Posterior vena cava (tissue), 2 donors: ENCODE measurements around the gene DLGAP4. TPM values are rescaled to one million over a fixed set of nuclear protein-coding genes. Genes with fewer than 3 reads are reported as not detected.
"Not testable (repeated sequence)": the region's sequence is repeated elsewhere in the genome, so short reads cannot be mapped to it uniquely, and the experiment has no call there.

ENCODE experiments used
- DNase-seq: peaks from one replicate; pipeline ENCODE4 v3.0.0-alpha.2; 2020; ENCODE audit warnings: low spot score
- intact Hi-C, 2 donors: fragments of 100-400 bp; cut with DNase I; formaldehyde crosslinking; loops; one replicate each; pipeline versions ENCODE4 v1.14.1 to v1.14.2; 2022 to 2023
- total RNA-seq, 2 donors: library from RNA; stranded (reverse); fragmentation: NEBNext Ultra II Directional; extraction: Animal tissue kit (Norgen Biotek cat#: 25700); gene quantifications; one replicate each; pipeline ENCODE4 v1.2.1, GENCODE V29; 2021
- donor health status: DM: yes; HTN: yes; CAD: no.
- donor health status: DM: yes; HTN: yes; CAD: no.

The DLGAP4 gene
- total RNA-seq, 2 donors from 2014 or later = 116 to 141 TPM

GRCh38 chr20:36497856-36498255, 191.7 kb downstream of the DLGAP4 start:
- peak; percentile 71 for DNase-seq
- intact Hi-C loops = no loop called here

- intact Hi-C loops = no loop called here
- peak; percentile 70 for DNase-seq
Measured at GRCh38 chr20:36498386-36499179, 192.4 kb downstream of the DLGAP4 start.

- intact Hi-C loops = no loop called here
- DNase-seq = no peak
Measured at GRCh38 chr20:36499211-36499610, 193.1 kb downstream of the DLGAP4 start.

- intact Hi-C loops = no loop called here
Measured at GRCh38 chr20:36499723-36500501, 193.8 kb downstream of the DLGAP4 start.

GRCh38 chr20:36501367-36502006, 195.3 kb downstream of the DLGAP4 start:
- DNase-seq = peak; percentile 37

More at GRCh38 chr20:36499723-36500501, 193.8 kb downstream of the DLGAP4 start:
- peak; percentile 73 for DNase-seq

GRCh38 chr20:36504295-36504694, 198.2 kb downstream of the DLGAP4 start:
- intact Hi-C loops = no loop called here
- no peak for DNase-seq

More at GRCh38 chr20:36501367-36502006, 195.3 kb downstream of the DLGAP4 start:
- intact Hi-C loops = no loop called here

GRCh38 chr20:36506253-36506652, 200.1 kb downstream of the DLGAP4 start:
- intact Hi-C loops = no loop called here
- peak; percentile 40 for DNase-seq

- peak; percentile 73 for DNase-seq
- intact Hi-C loops = no loop called here
Measured at GRCh38 chr20:36507746-36508145, 201.6 kb downstream of the DLGAP4 start.

GRCh38 chr20:36519012-36519719, 213.0 kb downstream of the DLGAP4 start:
- no peak for DNase-seq
- intact Hi-C loops = no loop called here

GRCh38 chr20:36519944-36520343, 213.8 kb downstream of the DLGAP4 start:
- no peak for DNase-seq
- intact Hi-C loops = no loop called here

- intact Hi-C loops = no loop called here
- no peak for DNase-seq
Measured at GRCh38 chr20:36521526-36521925, 215.4 kb downstream of the DLGAP4 start.

GRCh38 chr20:36522412-36522811, 216.3 kb downstream of the DLGAP4 start:
- DNase-seq, intact Hi-C loops: not testable (repeated sequence)

- intact Hi-C loops = no loop called here
- DNase-seq = no peak
Measured at GRCh38 chr20:36523341-36523740, 217.2 kb downstream of the DLGAP4 start.

GRCh38 chr20:36525620-36526365, 219.7 kb downstream of the DLGAP4 start:
- no peak for DNase-seq
- intact Hi-C loops = no loop called here

- intact Hi-C loops = no loop called here
- no peak for DNase-seq
Measured at GRCh38 chr20:36526521-36527011, 220.4 kb downstream of the DLGAP4 start.

- no peak for DNase-seq
- intact Hi-C loops = no loop called here
Measured at GRCh38 chr20:36527331-36528125, 221.4 kb downstream of the DLGAP4 start.

GRCh38 chr20:36528176-36528874, 222.2 kb downstream of the DLGAP4 start:
- intact Hi-C loops = no loop called here
- peak; percentile 52 for DNase-seq
